Keratinocyte (primary cell): ENCODE results near the gene DPYD. TPM values are rescaled to one million over a fixed set of nuclear protein-coding genes. Genes with fewer than 3 reads are reported as not detected.

Experiments
- DNase-seq: peaks from one replicate; pipeline ENCODE4 v3.0.0-alpha.2; 2011; ENCODE audit warnings: low read depth, missing footprints, low spot score
- FAIRE-seq: peaks from 2 replicates; lab custom pipeline; 2011; peaks lifted over from hg19 to GRCh38; lab: Jason Lieb, UNC
- H2AFZ ChIP-seq: 2 replicates; pipeline ENCODE4 v1.6.0; 2012; ENCODE audit warnings: low read length, control low read depth, inconsistent platforms; ENCODE audit not compliant: control insufficient read depth
- H3K27ac ChIP-seq: 2 replicates; pipeline ENCODE4 v1.5.1; 2011; ENCODE audit warnings: low read length; ENCODE audit not compliant: control insufficient read depth, insufficient read depth
- H3K27me3 ChIP-seq: 3 replicates; pipeline ENCODE4 v1.6.0; 2011; ENCODE audit warnings: low read length; ENCODE audit not compliant: control insufficient read depth, insufficient read depth; ENCODE audit errors: extremely low read depth
- H3K36me3 ChIP-seq, 2 experiments: 2 replicates in 1 of 2; 3 replicates in 1 of 2; pipeline ENCODE4 v1.5.1; 2011; ENCODE audit warnings: low read length in 2 of 2, mild to moderate bottlenecking in 1 of 2; ENCODE audit not compliant: control insufficient read depth in 2 of 2, insufficient read depth in 2 of 2; ENCODE audit errors: extremely low read depth in 1 of 2
- H3K4me1 ChIP-seq: 3 replicates; pipeline ENCODE4 v1.5.1; 2011; ENCODE audit warnings: low read length; ENCODE audit not compliant: control insufficient read depth, insufficient read depth; ENCODE audit errors: extremely low read depth
- H3K4me2 ChIP-seq: 3 replicates; pipeline ENCODE4 v1.6.0; 2011; ENCODE audit warnings: low read depth, low read length; ENCODE audit not compliant: control insufficient read depth, insufficient read depth; ENCODE audit errors: extremely low read depth
- H3K4me3 ChIP-seq, 3 experiments: fragments of 200-600 bp in 1 of 3; sonication (generic) in 1 of 3; 2 replicates in 2 of 3; 3 replicates in 1 of 3; pipeline ENCODE4 v1.5.1; 2011 to 2016; ENCODE audit warnings: low read length in 3 of 3, mild to moderate bottlenecking in 3 of 3, control low read depth in 2 of 3, inconsistent platforms in 1 of 3, low read depth in 1 of 3, mixed read lengths in 1 of 3, mixed run types in 1 of 3, moderate library complexity in 1 of 3; ENCODE audit not compliant: control insufficient read depth in 2 of 3, insufficient read depth in 2 of 3; ENCODE audit errors: extremely low read depth in 1 of 3
- H3K79me2 ChIP-seq: 2 replicates; pipeline ENCODE4 v1.6.0; 2012; ENCODE audit warnings: low read length; ENCODE audit not compliant: control insufficient read depth, insufficient read depth
- H3K9ac ChIP-seq: 3 replicates; pipeline ENCODE4 v1.6.0; 2011; ENCODE audit warnings: low read length; ENCODE audit not compliant: control insufficient read depth, insufficient read depth; ENCODE audit errors: extremely low read depth
- H3K9me1 ChIP-seq: 3 replicates; pipeline ENCODE4 v1.6.0; 2011; ENCODE audit warnings: low read length; ENCODE audit not compliant: control insufficient read depth, insufficient read depth; ENCODE audit errors: extremely low read depth
- H3K9me3 ChIP-seq: 2 replicates; pipeline ENCODE4 v1.5.1; 2012; ENCODE audit warnings: low read depth, low read length; ENCODE audit not compliant: control insufficient read depth
- H4K20me1 ChIP-seq: 3 replicates; pipeline ENCODE4 v1.6.0; 2011; ENCODE audit warnings: low read length; ENCODE audit not compliant: control insufficient read depth, insufficient read depth; ENCODE audit errors: extremely low read depth
- EZH2 ChIP-seq: IDR thresholded peaks from one replicate; pipeline ENCODE4 v1.6.1; 2012; ENCODE audit warnings: inconsistent platforms, mild to moderate bottlenecking, low read length, moderate library complexity
- dilution Hi-C: fragments of 300-500 bp; cut with MboI; formaldehyde crosslinking; loops from one replicate; pipeline ENCODE4 v1.7.0; 2020; ENCODE audit warnings: low sequenced_read_pairs; ENCODE audit not compliant: extremely low pct_ligation_motif_present
- polyA plus RNA-seq, 5 experiments: library from polyadenylated mRNA; depleted of rRNA in 3 of 5; stranded (reverse) in 3 of 5; stranded (forward) in 1 of 5; unstranded in 1 of 5; fragments of >200 nt; gene quantifications; 1 replicate in 1 of 5; 2 replicates in 3 of 5; 3 replicates in 1 of 5; pipeline versions ENCODE4 v1.2.1 to v1.2.3, GENCODE V29; 2011 to 2012; ENCODE audit warnings: missing spikeins in 2 of 5, low read depth in 1 of 5, low replicate concordance in 1 of 5
- TF ChIP-seq, protein P1 (sequence below), 3 experiments: IDR thresholded peaks in 1 of 3; conservative IDR thresholded peaks in 1 of 3; optimal IDR thresholded peaks in 1 of 3; 2 replicates in 2 of 3; 3 replicates in 1 of 3; pipeline versions ENCODE3 to v1.5.1; 2011; ENCODE audit warnings: low read length in 3 of 3, mild to moderate bottlenecking in 3 of 3, moderate library complexity in 2 of 3, control low read depth in 1 of 3, inconsistent platforms in 1 of 3; ENCODE audit not compliant: insufficient read depth in 2 of 3; ENCODE audit errors: extremely low read depth in 1 of 3

DPYD gene
- polyA plus RNA-seq, 1 donor (not counting 4 experiments of a cell fraction or from before 2014, with no cell fraction given), result 1.9 TPM

DNA sequence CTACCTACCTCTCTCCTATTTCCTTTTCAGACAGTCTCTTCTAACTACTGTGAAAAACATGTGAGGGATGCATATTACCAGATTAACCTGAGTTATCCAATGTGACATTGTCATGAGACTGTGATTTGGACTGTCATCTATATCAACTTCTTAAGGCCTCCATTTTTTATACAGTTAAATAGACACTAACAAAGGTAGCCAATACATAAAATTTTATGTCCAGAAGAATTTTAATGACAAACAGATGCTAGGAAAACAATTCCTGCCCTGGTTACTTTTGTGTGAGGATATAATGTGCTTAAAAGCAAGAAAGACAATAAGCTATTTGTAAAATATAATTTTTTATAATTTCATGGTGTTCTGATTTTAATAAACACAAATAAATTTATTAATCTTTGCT, 136.2 kb downstream of the DPYD start:
- TF ChIP-seq EZH2, result no peak
- TF ChIP-seq, protein P1, sequence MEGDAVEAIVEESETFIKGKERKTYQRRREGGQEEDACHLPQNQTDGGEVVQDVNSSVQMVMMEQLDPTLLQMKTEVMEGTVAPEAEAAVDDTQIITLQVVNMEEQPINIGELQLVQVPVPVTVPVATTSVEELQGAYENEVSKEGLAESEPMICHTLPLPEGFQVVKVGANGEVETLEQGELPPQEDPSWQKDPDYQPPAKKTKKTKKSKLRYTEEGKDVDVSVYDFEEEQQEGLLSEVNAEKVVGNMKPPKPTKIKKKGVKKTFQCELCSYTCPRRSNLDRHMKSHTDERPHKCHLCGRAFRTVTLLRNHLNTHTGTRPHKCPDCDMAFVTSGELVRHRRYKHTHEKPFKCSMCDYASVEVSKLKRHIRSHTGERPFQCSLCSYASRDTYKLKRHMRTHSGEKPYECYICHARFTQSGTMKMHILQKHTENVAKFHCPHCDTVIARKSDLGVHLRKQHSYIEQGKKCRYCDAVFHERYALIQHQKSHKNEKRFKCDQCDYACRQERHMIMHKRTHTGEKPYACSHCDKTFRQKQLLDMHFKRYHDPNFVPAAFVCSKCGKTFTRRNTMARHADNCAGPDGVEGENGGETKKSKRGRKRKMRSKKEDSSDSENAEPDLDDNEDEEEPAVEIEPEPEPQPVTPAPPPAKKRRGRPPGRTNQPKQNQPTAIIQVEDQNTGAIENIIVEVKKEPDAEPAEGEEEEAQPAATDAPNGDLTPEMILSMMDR (optimal IDR thresholded peaks at IDR 0.05 in 1 of 3, IDR thresholded peaks at IDR 0.05 in 1 of 3, conservative IDR thresholded peaks at IDR 0.05 in 1 of 3; ENCODE audit: extremely low read depth in 1 of 3, insufficient read depth in 2 of 3, low read length in 3 of 3), result no peak
- no peaks in the 10 kb centered on the region for H3K9me1 ChIP-seq
- no peak overlapping the region for H2AFZ ChIP-seq
- no peak overlapping the region for H3K27ac ChIP-seq
- no peak overlapping the region for H3K9ac ChIP-seq
- H3K4me2 ChIP-seq, result no peak overlapping the region
- no peak overlapping the region for H3K4me3 ChIP-seq
- H3K36me3 ChIP-seq, result no peaks in the 10 kb centered on the region
- DNase-seq (no peak), FAIRE-seq (no peak)
- no peaks in the 10 kb centered on the region for H4K20me1 ChIP-seq
- dilution Hi-C loops, result no loop called here
- no peaks in the 10 kb centered on the region for H3K9me3 ChIP-seq
- H3K27me3 ChIP-seq, result no peaks in the 10 kb centered on the region
- H3K79me2 ChIP-seq, result no peaks in the 10 kb centered on the region
- H3K4me1 ChIP-seq, result no peaks in the 10 kb centered on the region

DNA sequence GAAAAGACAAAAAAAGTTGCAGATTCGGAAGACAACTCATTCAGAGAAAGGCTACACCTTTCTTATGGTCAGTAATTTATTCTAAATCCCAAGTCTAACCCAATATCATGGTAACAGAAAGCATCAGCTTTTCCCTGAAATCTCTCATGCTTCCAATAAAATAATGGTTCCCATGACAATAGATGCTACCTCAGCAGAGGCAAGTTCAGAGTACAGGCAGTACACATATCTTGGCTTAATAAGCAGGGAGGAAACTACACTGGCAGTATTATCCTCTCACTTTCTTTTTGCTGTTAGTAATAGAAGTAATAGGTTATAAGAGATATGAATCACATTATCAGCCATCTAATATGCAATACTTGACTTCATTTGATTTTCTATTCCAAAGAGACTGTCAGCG, 137.1 kb downstream of the DPYD start:
- no peak for TF ChIP-seq EZH2
- TF ChIP-seq, protein P1 (optimal IDR thresholded peaks at IDR 0.05 in 1 of 3, IDR thresholded peaks at IDR 0.05 in 1 of 3, conservative IDR thresholded peaks at IDR 0.05 in 1 of 3; ENCODE audit: extremely low read depth in 1 of 3, insufficient read depth in 2 of 3, low read length in 3 of 3), result no peak
- Histone ChIP-seq H2AFZ (no peak overlapping the region), H3K27ac (no peak overlapping the region), H3K36me3 (no peaks in the 10 kb centered on the region), H3K4me3 (no peak overlapping the region), H3K4me2 (no peak overlapping the region), H3K9ac (no peak overlapping the region), H4K20me1 (no peaks in the 10 kb centered on the region), H3K27me3 (no peaks in the 10 kb centered on the region), H3K79me2 (no peaks in the 10 kb centered on the region), H3K9me3 (no peaks in the 10 kb centered on the region), H3K9me1 (no peaks in the 10 kb centered on the region), H3K4me1 (no peaks in the 10 kb centered on the region)
- dilution Hi-C loops, result no loop called here
- FAIRE-seq (no peak), DNase-seq (no peak)
